Osteoblast (primary cell): ENCODE measurements around the gene AR. TPM values are rescaled to one million over a fixed set of nuclear protein-coding genes. Genes with fewer than 3 reads are reported as not detected.

Experiments
- DNase-seq: peaks from one replicate; pipeline ENCODE4 v3.0.0; 2011; ENCODE audit warnings: low spot score, mixed read lengths; ENCODE audit not compliant: insufficient read length; ENCODE audit errors: missing footprints
- H2AFZ ChIP-seq: 2 replicates; pipeline ENCODE4 v1.6.0; 2011; ENCODE audit warnings: mild to moderate bottlenecking, low read length
- H3K27ac ChIP-seq: 2 replicates; pipeline ENCODE4 v1.5.1; 2011; ENCODE audit warnings: mild to moderate bottlenecking, low read depth, low read length, moderate library complexity
- H3K27me3 ChIP-seq: 2 replicates; pipeline ENCODE4 v1.6.0; 2012; ENCODE audit warnings: mild to moderate bottlenecking, control low read depth, inconsistent platforms, low read length, moderate library complexity; ENCODE audit not compliant: insufficient read depth
- H3K36me3 ChIP-seq: 2 replicates; pipeline ENCODE4 v1.5.1; 2011; ENCODE audit warnings: mild to moderate bottlenecking, low read length, control low read depth, moderate library complexity; ENCODE audit not compliant: insufficient read depth
- H3K4me1 ChIP-seq: 2 replicates; pipeline ENCODE4 v1.5.1; 2011; ENCODE audit warnings: mild to moderate bottlenecking, low read length, control low read depth, moderate library complexity; ENCODE audit not compliant: insufficient read depth
- H3K4me2 ChIP-seq: 2 replicates; pipeline ENCODE4 v1.6.0; 2011; ENCODE audit warnings: mild to moderate bottlenecking, low read length; ENCODE audit not compliant: insufficient read depth
- H3K4me3 ChIP-seq: fragments of 200-600 bp; sonication (generic); 3 replicates; pipeline ENCODE4 v1.5.1; 2012; ENCODE audit warnings: mild to moderate bottlenecking, low read length, inconsistent platforms; ENCODE audit not compliant: insufficient read depth
- H3K79me2 ChIP-seq: 2 replicates; pipeline ENCODE4 v1.6.0; 2012; ENCODE audit warnings: mild to moderate bottlenecking, low read length, control low read depth, inconsistent platforms; ENCODE audit not compliant: insufficient read depth
- H3K9me3 ChIP-seq: 2 replicates; pipeline ENCODE4 v1.5.1; 2011; ENCODE audit warnings: low read depth, low read length, control low read depth
- H4K20me1 ChIP-seq: 2 replicates; pipeline ENCODE4 v1.6.0; 2012; ENCODE audit warnings: mild to moderate bottlenecking, low read length, control low read depth; ENCODE audit not compliant: insufficient read depth
- total RNA-seq: library from RNA; depleted of rRNA; stranded (reverse); fragments of >200 nt; gene quantifications from 2 replicates; pipeline ENCODE4 v1.2.3, GENCODE V29; 2012
- TF ChIP-seq, protein P1 (sequence below): IDR thresholded peaks from 2 replicates; pipeline ENCODE4 v1.5.1; 2011; ENCODE audit warnings: mild to moderate bottlenecking, low read depth, low read length, moderate library complexity; ENCODE audit errors: extremely low read depth

AR gene
- total RNA-seq, 1 donor: 4.7 TPM

DNA sequence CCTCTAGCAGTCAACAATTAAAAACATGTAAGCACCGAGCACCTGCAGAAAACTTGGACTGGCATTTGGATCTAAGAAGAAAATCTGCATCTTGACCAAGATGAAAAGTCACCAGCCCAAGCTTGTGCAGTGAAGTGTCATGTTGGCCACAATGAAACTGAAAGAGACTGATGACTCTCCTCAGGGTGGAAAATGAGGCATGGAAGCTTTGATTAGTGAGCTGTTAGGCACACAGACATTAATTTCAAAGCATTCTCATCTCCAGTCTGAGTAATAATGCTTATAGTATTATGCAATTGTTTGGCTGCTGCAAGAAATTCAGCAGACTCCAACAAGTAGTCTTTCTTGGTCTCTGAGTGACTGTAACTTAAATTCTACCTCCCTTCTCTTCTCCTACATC, 150.1 kb downstream of the AR start:
- TF ChIP-seq, protein P1, sequence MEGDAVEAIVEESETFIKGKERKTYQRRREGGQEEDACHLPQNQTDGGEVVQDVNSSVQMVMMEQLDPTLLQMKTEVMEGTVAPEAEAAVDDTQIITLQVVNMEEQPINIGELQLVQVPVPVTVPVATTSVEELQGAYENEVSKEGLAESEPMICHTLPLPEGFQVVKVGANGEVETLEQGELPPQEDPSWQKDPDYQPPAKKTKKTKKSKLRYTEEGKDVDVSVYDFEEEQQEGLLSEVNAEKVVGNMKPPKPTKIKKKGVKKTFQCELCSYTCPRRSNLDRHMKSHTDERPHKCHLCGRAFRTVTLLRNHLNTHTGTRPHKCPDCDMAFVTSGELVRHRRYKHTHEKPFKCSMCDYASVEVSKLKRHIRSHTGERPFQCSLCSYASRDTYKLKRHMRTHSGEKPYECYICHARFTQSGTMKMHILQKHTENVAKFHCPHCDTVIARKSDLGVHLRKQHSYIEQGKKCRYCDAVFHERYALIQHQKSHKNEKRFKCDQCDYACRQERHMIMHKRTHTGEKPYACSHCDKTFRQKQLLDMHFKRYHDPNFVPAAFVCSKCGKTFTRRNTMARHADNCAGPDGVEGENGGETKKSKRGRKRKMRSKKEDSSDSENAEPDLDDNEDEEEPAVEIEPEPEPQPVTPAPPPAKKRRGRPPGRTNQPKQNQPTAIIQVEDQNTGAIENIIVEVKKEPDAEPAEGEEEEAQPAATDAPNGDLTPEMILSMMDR: no peak
- Histone ChIP-seq H3K4me2 (no peak overlapping the region), H3K27ac (no peak overlapping the region), H3K9me3 (no peaks in the 10 kb centered on the region), H2AFZ (no peak overlapping the region), H3K36me3 (no peaks in the 10 kb centered on the region), H3K79me2 (no peaks in the 10 kb centered on the region), H3K4me3 (no peak overlapping the region), H3K27me3 (no peaks in the 10 kb centered on the region), H4K20me1 (no peaks in the 10 kb centered on the region), H3K4me1 (no peaks in the 10 kb centered on the region)
- peak; percentile 11 for DNase-seq

DNA sequence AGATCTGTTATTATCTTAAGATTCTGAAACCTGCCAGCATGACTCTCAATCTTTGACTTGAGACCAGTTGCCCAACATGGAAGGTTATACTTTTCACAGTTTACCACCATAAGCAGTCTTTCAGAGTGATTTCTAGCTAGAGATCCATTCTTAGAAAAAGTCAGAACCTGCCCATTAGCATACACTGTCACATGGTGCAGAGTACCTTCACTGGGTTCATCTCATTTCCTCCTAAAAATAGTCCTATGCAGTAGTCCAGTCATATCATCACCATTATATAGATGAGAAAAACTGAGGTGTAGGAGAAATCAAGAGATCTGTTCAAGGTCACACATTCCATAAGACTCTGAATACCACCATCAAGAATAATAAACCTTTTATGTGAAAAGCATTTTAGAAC, 153.6 kb downstream of the AR start:
- no peak overlapping the region for H3K4me2 ChIP-seq
- no peak overlapping the region for H3K4me3 ChIP-seq
- DNase-seq: no peak
- H3K27me3 ChIP-seq: no peaks in the 10 kb centered on the region
- H3K27ac ChIP-seq: no peak overlapping the region
- TF ChIP-seq, protein P1: no peak
- H3K36me3 ChIP-seq: no peaks in the 10 kb centered on the region
- H3K79me2 ChIP-seq: no peaks in the 10 kb centered on the region
- H2AFZ ChIP-seq: no peak overlapping the region
- H3K4me1 ChIP-seq: no peaks in the 10 kb centered on the region
- no peaks in the 10 kb centered on the region for H4K20me1 ChIP-seq
- H3K9me3 ChIP-seq: no peaks in the 10 kb centered on the region

GRCh38 chrX:67700602-67701001, 156.8 kb downstream of the AR start:
- DNase-seq: no peak
- TF ChIP-seq, protein P1: no peak
- H3K27me3 ChIP-seq: no peaks in the 10 kb centered on the region
- no peaks in the 10 kb centered on the region for H3K4me1 ChIP-seq
- no peak overlapping the region for H3K4me2 ChIP-seq
- H3K36me3 ChIP-seq: no peaks in the 10 kb centered on the region
- no peaks in the 10 kb centered on the region for H3K79me2 ChIP-seq
- no peak overlapping the region for H3K4me3 ChIP-seq
- H3K9me3 ChIP-seq: no peaks in the 10 kb centered on the region
- no peak overlapping the region for H2AFZ ChIP-seq
- H3K27ac ChIP-seq: no peak overlapping the region
- no peaks in the 10 kb centered on the region for H4K20me1 ChIP-seq

- TF ChIP-seq, protein P1: no peak
- no peak overlapping the region for H2AFZ ChIP-seq
- H3K27ac ChIP-seq: no peak overlapping the region
- H3K79me2 ChIP-seq: no peaks in the 10 kb centered on the region
- H3K27me3 ChIP-seq: no peaks in the 10 kb centered on the region
- H3K4me2 ChIP-seq: no peak overlapping the region
- H3K9me3 ChIP-seq: no peaks in the 10 kb centered on the region
- DNase-seq: no peak
- H3K4me1 ChIP-seq: no peaks in the 10 kb centered on the region
- no peak overlapping the region for H3K4me3 ChIP-seq
- H4K20me1 ChIP-seq: no peaks in the 10 kb centered on the region
- H3K36me3 ChIP-seq: no peaks in the 10 kb centered on the region
Observed at GRCh38 chrX:67714004-67714403, 170.2 kb downstream of the AR start.
